ENCODE results near the gene CEACAM21.
"Not testable (repeated sequence)": the region's sequence is repeated elsewhere in the genome, so short reads cannot be mapped to it uniquely, and the experiment has no call there.

The CEACAM21 gene

GRCh38 chr19:41549884-41550283, 26.1 kb upstream of the CEACAM21 start:
- DNase-seq (ENCODE audit: low read depth), result no peak

DNA sequence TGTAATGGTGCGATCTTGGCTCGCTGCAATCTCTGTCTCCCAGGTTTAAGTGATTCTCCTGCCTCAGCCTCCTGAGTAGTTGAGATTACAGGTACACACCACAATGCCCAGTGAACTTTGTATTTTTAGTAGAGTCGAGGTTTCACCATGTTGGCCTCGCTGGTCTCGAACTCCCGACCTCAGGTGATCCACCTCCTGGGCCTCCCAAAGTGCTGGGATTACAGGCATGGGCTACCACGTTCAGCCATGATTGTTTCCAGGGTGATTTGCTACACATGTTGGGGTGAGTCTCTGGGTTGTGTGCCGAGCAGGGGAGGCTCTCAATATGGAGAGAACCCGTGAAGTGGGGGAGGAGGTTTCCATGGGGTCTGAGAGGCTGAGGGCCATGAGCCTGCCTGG, 24.8 kb upstream of the CEACAM21 start:
- DNase-seq (ENCODE audit: low read depth), result no peak

GRCh38 chr19:41551711-41552110, 24.3 kb upstream of the CEACAM21 start:
- DNase-seq (ENCODE audit: low read depth), result no peak

GRCh38 chr19:41552558-41552957, 23.4 kb upstream of the CEACAM21 start:
- no peak for DNase-seq (ENCODE audit: low read depth)

DNA sequence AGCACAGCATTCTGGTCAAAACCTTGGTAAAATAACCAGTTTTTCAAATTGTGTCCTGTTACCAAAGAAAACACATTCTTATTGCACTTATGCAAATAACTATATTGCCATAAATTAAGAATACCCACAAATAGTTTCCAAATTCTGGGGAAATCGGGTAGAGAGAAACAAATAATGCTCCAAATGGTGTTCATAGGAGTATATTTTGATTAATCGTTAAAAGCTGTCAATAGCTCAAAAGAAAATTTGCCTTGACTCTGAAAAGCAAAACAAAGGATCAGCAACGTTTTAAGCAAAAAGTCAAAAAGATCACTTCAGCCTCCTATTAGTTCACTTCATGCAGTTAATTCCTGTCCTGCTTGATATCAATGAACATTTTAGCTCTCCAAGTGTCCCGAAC, 22.2 kb upstream of the CEACAM21 start:
- no peak for DNase-seq (ENCODE audit: low read depth)

DNA sequence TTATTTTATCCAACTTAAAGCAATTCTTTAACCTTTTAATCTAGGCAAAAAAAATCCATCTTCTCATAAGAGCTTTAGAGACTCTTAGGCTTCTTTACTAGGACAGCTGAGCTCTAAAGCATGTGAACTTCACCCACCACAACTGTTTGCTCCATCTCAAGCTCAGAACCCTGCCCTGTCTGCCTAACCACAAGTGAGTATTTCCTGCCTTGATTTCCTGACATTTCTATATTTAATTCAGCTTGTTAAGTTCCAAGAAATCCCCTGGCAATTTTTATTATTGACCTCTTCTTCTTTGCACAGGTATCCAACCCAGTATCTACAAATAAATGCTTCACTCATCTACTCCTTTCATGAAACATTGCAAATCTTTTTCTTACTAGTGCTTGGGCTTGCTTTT, 21.1 kb upstream of the CEACAM21 start:
- DNase-seq (ENCODE audit: low read depth), result no peak

DNA sequence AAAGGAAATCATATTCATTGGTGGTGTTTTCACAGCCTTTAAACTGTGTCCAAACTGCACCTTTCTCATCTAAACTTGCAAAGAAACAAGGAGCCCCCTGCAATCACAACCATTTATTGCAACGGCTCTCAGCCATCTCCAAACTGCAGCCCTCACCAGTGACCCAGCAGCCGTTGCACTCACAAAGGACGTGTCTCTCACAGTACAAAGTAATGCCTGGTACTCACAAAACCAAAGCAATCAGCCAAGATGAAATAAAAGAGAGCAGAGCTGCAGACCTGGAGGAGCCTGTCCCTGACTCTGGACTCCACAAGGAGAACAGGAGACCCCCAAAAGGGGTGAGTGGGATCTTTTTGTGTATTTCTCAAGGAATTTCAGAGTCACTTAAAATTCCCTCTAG, 20.2 kb upstream of the CEACAM21 start:
- no peak for DNase-seq (ENCODE audit: low read depth)

GRCh38 chr19:41563854-41564514, 12.0 kb upstream of the CEACAM21 start:
- no peak for DNase-seq (ENCODE audit: low read depth)

GRCh38 chr19:41564515-41565378, 11.2 kb upstream of the CEACAM21 start:
- no peak for DNase-seq (ENCODE audit: low read depth)

- DNase-seq (ENCODE audit: low read depth), result no peak
Measured at GRCh38 chr19:41565379-41565720, 10.6 kb upstream of the CEACAM21 start.

DNA sequence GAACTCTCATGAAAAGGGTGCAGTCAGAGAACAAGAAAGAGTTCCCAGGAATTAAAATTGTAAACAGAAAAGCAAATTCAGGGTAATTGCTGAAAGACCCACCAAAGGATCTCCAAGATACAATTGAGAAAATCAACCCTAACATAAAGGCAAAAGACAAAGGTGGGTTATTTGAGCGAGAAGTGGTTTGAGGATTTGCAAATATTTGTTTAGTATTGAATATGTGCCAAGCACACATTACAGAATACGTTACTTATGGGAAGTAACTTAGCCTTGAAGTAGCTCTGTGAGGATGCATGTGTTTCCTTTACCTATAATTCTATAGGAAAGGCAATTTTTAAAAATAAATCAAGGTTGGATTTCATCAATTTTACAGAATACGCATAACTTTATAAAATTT, 10.0 kb upstream of the CEACAM21 start:
- DNase-seq (ENCODE audit: low read depth), result no peak

DNA sequence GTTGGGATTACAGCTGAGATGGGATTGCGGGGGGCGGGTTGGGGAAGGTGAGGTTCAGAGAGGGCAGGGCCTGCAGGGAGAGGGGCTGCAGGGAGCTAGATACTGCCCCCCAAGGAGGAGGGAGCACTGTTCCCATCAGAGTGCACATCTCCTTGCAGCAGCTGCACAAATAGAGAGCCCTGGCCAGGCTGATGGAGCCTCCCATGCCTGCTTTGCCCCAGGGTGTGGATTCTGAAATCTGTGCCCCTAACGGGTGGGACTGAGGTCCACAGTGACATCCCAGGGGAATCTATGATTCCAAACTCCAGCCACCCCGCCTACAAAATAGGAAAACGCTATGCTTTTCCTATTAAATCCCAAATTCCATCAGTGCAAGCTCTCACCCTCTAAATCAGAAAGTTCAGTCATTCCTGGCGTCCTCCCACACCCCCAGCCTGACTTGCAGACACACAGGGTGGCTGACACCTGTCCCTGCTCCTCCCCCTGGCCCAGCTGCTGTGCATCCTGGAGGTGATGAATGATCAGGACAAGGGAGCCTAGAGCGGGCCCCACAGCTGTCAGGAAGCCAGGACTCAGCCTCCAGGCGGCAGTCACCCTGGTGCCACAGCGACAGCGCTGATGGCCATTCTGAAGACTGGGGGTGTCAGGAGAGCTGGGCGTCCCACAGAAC, 6.3 kb upstream of the CEACAM21 start:
- DNase-seq (ENCODE audit: low read depth), result no peak

GRCh38 chr19:41570179-41570578, 5.8 kb upstream of the CEACAM21 start:
- DNase-seq (ENCODE audit: low read depth), result no peak

DNA sequence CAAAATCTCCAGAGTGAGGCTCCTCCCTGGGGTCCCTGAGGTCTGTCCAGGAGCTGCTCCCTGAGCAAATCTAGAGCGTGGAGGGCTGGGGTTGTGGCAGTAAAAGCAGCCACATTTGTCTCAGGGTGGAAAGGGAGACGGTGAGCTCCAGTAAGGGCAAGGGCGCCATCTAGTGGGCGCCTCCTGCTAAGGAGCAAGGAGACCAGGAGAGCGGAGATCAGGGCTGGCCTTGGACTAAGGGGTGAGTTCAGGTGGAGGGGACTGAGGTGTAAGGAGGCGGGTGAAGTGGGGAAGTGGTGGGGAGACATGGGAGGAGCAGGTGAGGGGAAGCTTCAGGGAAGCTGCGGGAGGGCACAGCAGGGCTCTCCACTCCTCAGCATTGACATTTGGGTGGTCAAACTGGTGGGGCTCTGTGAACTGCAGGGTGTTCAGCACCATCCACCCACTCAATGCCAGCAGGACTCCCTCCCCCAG, 5.3 kb upstream of the CEACAM21 start:
- peak; percentile 40 for DNase-seq (ENCODE audit: low read depth)

GRCh38 chr19:41577144-41577830, 1.3 kb downstream of the CEACAM21 start:
- DNase-seq (ENCODE audit: low read depth), result no peak

GRCh38 chr19:41577833-41578232, 1.9 kb downstream of the CEACAM21 start:
- no peak for DNase-seq (ENCODE audit: low read depth)

- DNase-seq (ENCODE audit: low read depth), result no peak
Measured at GRCh38 chr19:41578886-41579285, 2.9 kb downstream of the CEACAM21 start.

- DNase-seq (ENCODE audit: low read depth), result not testable (repeated sequence)
Measured at GRCh38 chr19:41581068-41581467, 5.1 kb downstream of the CEACAM21 start.

- DNase-seq (ENCODE audit: low read depth), result not testable (repeated sequence)
Measured at GRCh38 chr19:41582577-41583182, 6.7 kb downstream of the CEACAM21 start.

- no peak for DNase-seq (ENCODE audit: low read depth)
Measured at GRCh38 chr19:41584260-41584810, 8.4 kb downstream of the CEACAM21 start.

GRCh38 chr19:41584931-41585330, 9.0 kb downstream of the CEACAM21 start:
- no peak for DNase-seq (ENCODE audit: low read depth)

DNA sequence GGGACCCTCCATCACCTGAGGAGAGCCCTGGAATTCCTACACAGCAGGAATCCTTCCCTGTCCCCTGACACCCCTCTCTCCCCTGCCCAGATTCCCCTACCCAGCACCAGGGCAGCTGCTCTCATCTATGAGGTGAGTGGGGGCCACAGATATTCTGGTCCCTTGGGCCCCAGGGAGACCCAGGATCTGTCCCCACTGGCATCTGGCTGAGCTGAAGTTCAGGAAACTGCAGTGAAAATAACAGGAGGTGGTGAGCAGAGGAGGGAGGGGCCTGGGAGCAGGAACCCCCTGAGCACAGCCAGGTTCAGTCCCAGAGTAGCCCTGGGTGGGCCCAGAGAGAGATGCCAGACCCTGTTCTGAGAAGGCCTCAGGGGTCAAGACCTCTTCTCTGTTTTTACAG, 10.1 kb downstream of the CEACAM21 start:
- no peak for DNase-seq (ENCODE audit: low read depth)

Measured in GM04504 (cell line).